Measurements from ENCODE around the gene ASIC1. TPM values are rescaled to one million over a fixed set of nuclear protein-coding genes. Genes with fewer than 3 reads are reported as not detected.

ASIC1 gene
- total and polyA plus RNA-seq, 2 of the 4 experiments (the other 2 are of a cell fraction) = 1.6 to 9.9 TPM

DNA sequence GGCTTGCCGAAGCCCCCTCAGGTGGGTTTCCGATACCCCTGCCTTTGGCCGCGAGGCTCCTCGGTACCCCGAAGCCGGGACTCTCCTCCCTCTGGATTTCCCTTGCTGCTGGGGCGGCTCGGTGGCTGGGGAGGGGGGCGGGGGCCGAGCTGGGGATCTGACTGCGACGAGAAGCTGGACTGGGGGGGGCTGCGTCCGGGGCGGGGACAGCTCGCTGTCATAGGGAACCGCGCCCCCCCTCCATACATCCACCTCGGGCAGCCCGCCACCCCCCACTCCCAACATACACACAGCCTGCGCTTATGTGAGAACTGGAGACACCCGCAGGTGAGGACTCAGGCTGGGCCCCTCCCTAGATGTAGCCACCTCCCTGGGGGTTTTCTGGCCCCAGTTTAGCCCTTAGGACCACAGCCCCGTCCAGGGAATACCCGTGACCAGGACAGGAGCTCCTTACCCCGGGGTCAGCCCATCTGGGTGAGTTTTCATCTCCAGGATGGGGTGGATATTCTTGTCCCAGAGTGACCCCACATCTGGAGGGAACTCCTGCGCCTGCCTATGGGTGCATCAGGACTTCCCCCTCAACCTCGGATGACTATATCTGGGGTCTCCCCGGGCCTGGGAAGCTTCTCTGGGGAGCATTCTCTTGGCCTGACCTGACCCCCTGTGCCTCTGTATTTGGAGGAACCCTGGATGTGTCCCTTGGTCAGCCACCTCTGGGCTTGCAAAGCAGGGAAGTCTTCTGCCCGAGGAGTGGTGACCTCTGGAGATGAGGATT lies 687 bp downstream of the ASIC1 start:
- 0 out of 2 replicates have a peak overlapping the region, but pooled peaks have one; percentile 43 for H2AK5ac ChIP-seq (ENCODE audit: low read depth, low read length)
- ATAC-seq (ENCODE audit: low read depth) (peak; percentile 19), DNase-seq (no peak)
- H3K4ac ChIP-seq (ENCODE audit: low read depth, low read length) = no peak overlapping the region
- peak overlapping the region; percentile 83 for H3K4me2 ChIP-seq (ENCODE audit: low read depth, low read length)
- H3K27ac ChIP-seq (ENCODE audit: insufficient read depth, low read length) = no peak overlapping the region; the same call in 1 of the 2 replicates
- BruUV-seq (replicated peaks) = no TSS peak
- H4K8ac ChIP-seq (ENCODE audit: low read depth in 2 of 2, low read length in 2 of 2) = no peak overlapping the region; a peak in 1 of 4 replicates
- ChIA-PET CTCF (interaction anchor here (1.7 kb wide), 1 partner anchor 91 kb away, joined by 6 read pairs; no protein-coding TSS in a partner anchor), POLR2A (ENCODE audit: unreplicated experiment) (no interaction called here)
- no peak overlapping the region for H3K18ac ChIP-seq (ENCODE audit: low read depth, low read length)
- no peaks in the 10 kb centered on the region for H3K9me1 ChIP-seq (ENCODE audit: insufficient read depth, low read length)
- in situ Hi-C loops (cut with MboI; ENCODE audit: low sequenced_read_pairs) = loop anchor here (5.0 kb wide), 1 partner anchor 86 kb away; the partner anchor contains the start of gene AQP6
- H3K36me3 ChIP-seq (ENCODE audit: control insufficient read depth, insufficient read depth, low read length) = 0 out of 2 replicates have a peak, but pooled peaks cover 3% of the 10 kb centered on the region
- H3K9ac ChIP-seq (ENCODE audit: low read depth, low read length) = peak overlapping the region; percentile 63
- no peak overlapping the region for H3K23ac ChIP-seq (ENCODE audit: low read depth, low read length)
- H2BK120ac ChIP-seq (ENCODE audit: low read depth, low read length) = no peak overlapping the region
- H2AFZ ChIP-seq (replicated peaks; ENCODE audit: low read length, poor library complexity) = peak overlapping the region; percentile 90
- H3K4me3 ChIP-seq (ENCODE audit: insufficient read depth, low read depth, low read length) = peak overlapping the region; percentile 85
- H3K9me3 ChIP-seq (ENCODE audit: control insufficient read depth, insufficient read depth, low read length) = no peaks in the 10 kb centered on the region
- no peak overlapping the region for H4K5ac ChIP-seq (ENCODE audit: low read depth, low read length)
- peaks cover 9% of the 10 kb centered on the region for H3K4me1 ChIP-seq (ENCODE audit: control insufficient read depth, insufficient read depth, low read length)
- no peak overlapping the region for H2BK20ac ChIP-seq (ENCODE audit: low read depth, low read length)
- no CpG with 5 or more reads among the region's 30 CpGs for WGBS, 2 experiments (ENCODE audit: extremely low coverage in 2 of 2, insufficient read length in 1 of 2)
- no peak overlapping the region for H3K56ac ChIP-seq (ENCODE audit: extremely low read depth, insufficient read depth, low read length)
- H2BK15ac ChIP-seq (ENCODE audit: low read depth, low read length) = no peak overlapping the region
- H3K79me1 ChIP-seq (ENCODE audit: low read depth in 1 of 2, low read length in 2 of 2) = no peaks in the 10 kb centered on the region; a peak in 1 of 4 replicates
- H4K91ac ChIP-seq (ENCODE audit: insufficient read depth, low read depth, low read length) = no peak overlapping the region
- dilution Hi-C loops (cut with HindIII; ENCODE audit: low sequenced_read_pairs, unreplicated experiment) = no loop called here
- peak overlapping the region; percentile 75 for H2AK9ac ChIP-seq (replicated peaks; ENCODE audit: low read depth, low read length, poor library complexity)
- H3K14ac ChIP-seq (replicated peaks; ENCODE audit: low read depth, low read length) = no peak overlapping the region
- H3K27me3 ChIP-seq (ENCODE audit: control insufficient read depth, insufficient read depth, low read length) = peaks cover 20% of the 10 kb centered on the region
- H2BK5ac ChIP-seq (ENCODE audit: low read depth, low read length, poor library complexity, severe bottlenecking) = no peak overlapping the region
- peaks cover 7% of the 10 kb centered on the region; the same call in 1 of the 2 replicates for H4K20me1 ChIP-seq (ENCODE audit: insufficient read depth, low read length)
- intact Hi-C loops (cut with micrococcal nuclease) = loop anchor here (2.0 kb wide), 1 partner anchor 281 kb away; no protein-coding TSS in a partner anchor
- no peak for TF ChIP-seq RAD21 (IDR thresholded peaks at IDR 0.05; ENCODE audit: low read length)
- TF ChIP-seq FOS (IDR thresholded peaks at IDR 0.05; ENCODE audit: low read depth, low read length) = no peak
- no peak for TF ChIP-seq MAZ (IDR thresholded peaks at IDR 0.05; ENCODE audit: borderline replicate concordance, low read depth, low read length)
- TF ChIP-seq RCOR1 (IDR thresholded peaks at IDR 0.05; ENCODE audit: insufficient replicate concordance, low read length) = no peak
- no peak for TF ChIP-seq MXI1 (IDR thresholded peaks at IDR 0.05; ENCODE audit: borderline replicate concordance, low read depth, low read length)
- no peak for TF ChIP-seq NFE2L2 (IDR thresholded peaks at IDR 0.05; ENCODE audit: low read depth, low read length)
- no peak for TF ChIP-seq POLR2A (IDR thresholded peaks at IDR 0.05; ENCODE audit: low read depth, low read length)
- TF ChIP-seq RFX5 (IDR thresholded peaks at IDR 0.05; ENCODE audit: low read depth, low read length) = no peak
- TF ChIP-seq, protein P1, sequence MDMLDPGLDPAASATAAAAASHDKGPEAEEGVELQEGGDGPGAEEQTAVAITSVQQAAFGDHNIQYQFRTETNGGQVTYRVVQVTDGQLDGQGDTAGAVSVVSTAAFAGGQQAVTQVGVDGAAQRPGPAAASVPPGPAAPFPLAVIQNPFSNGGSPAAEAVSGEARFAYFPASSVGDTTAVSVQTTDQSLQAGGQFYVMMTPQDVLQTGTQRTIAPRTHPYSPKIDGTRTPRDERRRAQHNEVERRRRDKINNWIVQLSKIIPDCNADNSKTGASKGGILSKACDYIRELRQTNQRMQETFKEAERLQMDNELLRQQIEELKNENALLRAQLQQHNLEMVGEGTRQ (IDR thresholded peaks at IDR 0.05; ENCODE audit: low read depth, low read length) = no peak
- no peak for TF ChIP-seq BHLHE40 (IDR thresholded peaks at IDR 0.05; ENCODE audit: low read depth, low read length)
- TF ChIP-seq CEBPB (IDR thresholded peaks at IDR 0.05; ENCODE audit: low read depth, low read length) = no peak
- TF ChIP-seq, protein P2, sequence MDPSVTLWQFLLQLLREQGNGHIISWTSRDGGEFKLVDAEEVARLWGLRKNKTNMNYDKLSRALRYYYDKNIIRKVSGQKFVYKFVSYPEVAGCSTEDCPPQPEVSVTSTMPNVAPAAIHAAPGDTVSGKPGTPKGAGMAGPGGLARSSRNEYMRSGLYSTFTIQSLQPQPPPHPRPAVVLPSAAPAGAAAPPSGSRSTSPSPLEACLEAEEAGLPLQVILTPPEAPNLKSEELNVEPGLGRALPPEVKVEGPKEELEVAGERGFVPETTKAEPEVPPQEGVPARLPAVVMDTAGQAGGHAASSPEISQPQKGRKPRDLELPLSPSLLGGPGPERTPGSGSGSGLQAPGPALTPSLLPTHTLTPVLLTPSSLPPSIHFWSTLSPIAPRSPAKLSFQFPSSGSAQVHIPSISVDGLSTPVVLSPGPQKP (IDR thresholded peaks at IDR 0.05; ENCODE audit: borderline replicate concordance, low read depth, low read length) = no peak
- TF ChIP-seq, protein P3, sequence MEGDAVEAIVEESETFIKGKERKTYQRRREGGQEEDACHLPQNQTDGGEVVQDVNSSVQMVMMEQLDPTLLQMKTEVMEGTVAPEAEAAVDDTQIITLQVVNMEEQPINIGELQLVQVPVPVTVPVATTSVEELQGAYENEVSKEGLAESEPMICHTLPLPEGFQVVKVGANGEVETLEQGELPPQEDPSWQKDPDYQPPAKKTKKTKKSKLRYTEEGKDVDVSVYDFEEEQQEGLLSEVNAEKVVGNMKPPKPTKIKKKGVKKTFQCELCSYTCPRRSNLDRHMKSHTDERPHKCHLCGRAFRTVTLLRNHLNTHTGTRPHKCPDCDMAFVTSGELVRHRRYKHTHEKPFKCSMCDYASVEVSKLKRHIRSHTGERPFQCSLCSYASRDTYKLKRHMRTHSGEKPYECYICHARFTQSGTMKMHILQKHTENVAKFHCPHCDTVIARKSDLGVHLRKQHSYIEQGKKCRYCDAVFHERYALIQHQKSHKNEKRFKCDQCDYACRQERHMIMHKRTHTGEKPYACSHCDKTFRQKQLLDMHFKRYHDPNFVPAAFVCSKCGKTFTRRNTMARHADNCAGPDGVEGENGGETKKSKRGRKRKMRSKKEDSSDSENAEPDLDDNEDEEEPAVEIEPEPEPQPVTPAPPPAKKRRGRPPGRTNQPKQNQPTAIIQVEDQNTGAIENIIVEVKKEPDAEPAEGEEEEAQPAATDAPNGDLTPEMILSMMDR (conservative IDR thresholded peaks at IDR 0.05; ENCODE audit: low read depth, low read length) = no peak
- no peak for TF ChIP-seq MAFK (IDR thresholded peaks at IDR 0.05; ENCODE audit: low read depth, low read length)

All from IMR-90 (cell line).